HCT116 (cell line): ENCODE measurements around the gene ERFE. TPM values are rescaled to one million over a fixed set of nuclear protein-coding genes. Genes with fewer than 3 reads are reported as not detected.

Source experiments
- ATAC-seq: fragments of 200-7000 bp; cut with Tn5 transposase; 2 replicates; pipeline ENCODE4 v1.9.1; 2020; ENCODE audit warnings: mild to moderate bottlenecking, moderate library complexity
- BruUV-seq: library from RNA; stranded (reverse); fragments of 400-500 nt; replicated peaks from 2 replicates; lab custom pipeline; 2021; lab: Mats Ljungman, UMichigan
- CTCF ChIA-PET: fragments of 300-600 bp; sonication (Branson Sonifier 250); formaldehyde crosslinking; loops from one replicate; lab custom pipeline; 2021; ENCODE audit warnings: antibody characterized with exemption; lab: Charles Lee
- POLR2A ChIA-PET: fragments of 300-600, 350-600 bp; sonication (Branson Sonifier 250); formaldehyde crosslinking; loops from one replicate; lab custom pipeline; 2021; ENCODE audit warnings: antibody characterized with exemption; lab: Charles Lee
- RAD21 ChIA-PET, 2 experiments: fragments of 300-600 bp; sonication (Branson Sonifier 250); formaldehyde crosslinking; loops; one replicate each; lab custom pipeline; 2023; ENCODE audit warnings: low total read pairs in 2 of 2; ENCODE audit not compliant: uncharacterized antibody in 2 of 2, unreplicated experiment in 2 of 2, low non-redundant PET in 1 of 2; lab: Charles Lee
- DNase-seq: peaks from one replicate; pipeline ENCODE4 v3.0.0-alpha.2; 2010; ENCODE audit warnings: low read depth, low spot score
- H2AFZ ChIP-seq: fragments of 200-600 bp; shearing (Covaris generic), sonication (generic); 2 replicates; pipeline ENCODE4 v1.6.1; 2017; ENCODE audit warnings: low read depth, mixed run types, mixed read lengths, antibody characterized with exemption, low read length; ENCODE audit not compliant: poor library complexity, severe bottlenecking
- H3K27ac ChIP-seq: 2 replicates; pipeline ENCODE4 v1.5.1; 2012; ENCODE audit warnings: low read depth, low read length
- H3K27me3 ChIP-seq: fragments of 200-600 bp; sonication (generic); 2 replicates; pipeline ENCODE4 v1.6.1; 2016; ENCODE audit warnings: mixed run types, low read length, mixed read lengths; ENCODE audit not compliant: insufficient read depth
- H3K36me3 ChIP-seq, 2 experiments: fragments of 200-500 bp in 1 of 2; fragments of 200-600 bp in 1 of 2; sonication (Bioruptor generic) in 1 of 2; sonication (generic) in 1 of 2; 2 replicates each; pipeline versions ENCODE4 v1.5.1 to v1.6.1; 2014 to 2016; ENCODE audit warnings: low read length in 2 of 2, inconsistent platforms in 1 of 2, mixed read lengths in 1 of 2, mixed run types in 1 of 2; ENCODE audit not compliant: insufficient read depth in 2 of 2, control insufficient read depth in 1 of 2
- H3K4me1 ChIP-seq, 2 experiments: fragments of 200-600 bp in 1 of 2; sonication (generic) in 1 of 2; 2 replicates each; pipeline versions ENCODE4 v1.5.1 to v1.6.1; 2012 to 2017; ENCODE audit warnings: low read length in 2 of 2, inconsistent platforms in 1 of 2, mild to moderate bottlenecking in 1 of 2, mixed read lengths in 1 of 2, mixed run types in 1 of 2, moderate library complexity in 1 of 2; ENCODE audit not compliant: insufficient read depth in 2 of 2, control insufficient read depth in 1 of 2
- H3K4me2 ChIP-seq: fragments of 200-600 bp; sonication (generic); 2 replicates; pipeline ENCODE4 v1.6.1; 2017; ENCODE audit warnings: mixed run types, low read length, mixed read lengths
- H3K4me3 ChIP-seq, 2 experiments: fragments of 200-600 bp in 1 of 2; sonication (generic) in 1 of 2; replicated peaks in 1 of 2; 2 replicates each; pipeline ENCODE4 v1.5.1; 2011 to 2016; ENCODE audit warnings: low read length in 2 of 2, control low read depth in 1 of 2, low read depth in 1 of 2, mild to moderate bottlenecking in 1 of 2, mixed read lengths in 1 of 2, mixed run types in 1 of 2
- H3K79me2 ChIP-seq: fragments of 200-600 bp; sonication (generic); 2 replicates; pipeline ENCODE4 v1.6.1; 2017; ENCODE audit warnings: mild to moderate bottlenecking, mixed run types, low read length, moderate library complexity, mixed read lengths; ENCODE audit not compliant: insufficient read depth
- H3K9ac ChIP-seq: fragments of 200-600 bp; sonication (generic); 2 replicates; pipeline ENCODE4 v1.6.1; 2016; ENCODE audit warnings: low read length, mixed read lengths
- H3K9me2 ChIP-seq: fragments of 200-600 bp; sonication (generic), shearing (Covaris generic); 2 replicates; pipeline ENCODE4 v1.6.1; 2017; ENCODE audit warnings: mixed run types, mild to moderate bottlenecking, moderate library complexity; ENCODE audit not compliant: insufficient read depth
- H3K9me3 ChIP-seq, 2 experiments: fragments of 200-500 bp in 1 of 2; fragments of 200-600 bp in 1 of 2; sonication (Bioruptor generic) in 1 of 2; sonication (generic) in 1 of 2; 2 replicates each; pipeline ENCODE4 v1.6.1; 2014 to 2017; ENCODE audit warnings: low read length in 2 of 2, mixed read lengths in 2 of 2, inconsistent platforms in 1 of 2, low read depth in 1 of 2, mild to moderate bottlenecking in 1 of 2, mixed run types in 1 of 2, moderate library complexity in 1 of 2; ENCODE audit not compliant: control insufficient read depth in 1 of 2, insufficient read depth in 1 of 2
- H4K20me1 ChIP-seq: fragments of 200-600 bp; sonication (generic), shearing (Covaris generic); 2 replicates; pipeline ENCODE4 v1.6.1; 2017; ENCODE audit warnings: mixed run types, mild to moderate bottlenecking, moderate library complexity; ENCODE audit not compliant: insufficient read depth
- CEBPB ChIP-seq: IDR thresholded peaks from 2 replicates; pipeline ENCODE4 v1.6.1; 2012; ENCODE audit warnings: low read depth
- EGR1 ChIP-seq: IDR thresholded peaks from 2 replicates; pipeline ENCODE4 v1.6.1; 2012; ENCODE audit warnings: low read depth
- ELF1 ChIP-seq: IDR thresholded peaks from 2 replicates; pipeline ENCODE4 v1.6.1; 2012; ENCODE audit warnings: low read depth, borderline replicate concordance
- EZH2phosphoT487 ChIP-seq: fragments of 200-600 bp; IDR thresholded peaks from 2 replicates; pipeline ENCODE4 v1.6.1; 2018; ENCODE audit warnings: antibody characterized with exemption, borderline replicate concordance
- FOSL1 ChIP-seq: IDR thresholded peaks from 2 replicates; pipeline ENCODE4 v1.6.1; 2012; ENCODE audit warnings: low read depth
- JUND ChIP-seq: IDR thresholded peaks from 2 replicates; pipeline ENCODE4 v1.6.1; 2012
- POLR2AphosphoS5 ChIP-seq: IDR thresholded peaks from 2 replicates; pipeline ENCODE4 v1.6.1; 2011; ENCODE audit warnings: mild to moderate bottlenecking, low read depth, low read length, moderate library complexity
- RAD21 ChIP-seq: IDR thresholded peaks from 2 replicates; pipeline ENCODE4 v1.6.1; 2012; ENCODE audit warnings: low read depth, mild to moderate bottlenecking
- SIN3A ChIP-seq: IDR thresholded peaks from 2 replicates; pipeline ENCODE4 v1.6.1; 2012; ENCODE audit warnings: low read depth
- SRF ChIP-seq: IDR thresholded peaks from 2 replicates; pipeline ENCODE4 v1.6.1; 2012; ENCODE audit warnings: low read depth
- YY1 ChIP-seq: IDR thresholded peaks from 2 replicates; pipeline ENCODE4 v1.6.1; 2011; ENCODE audit warnings: low read length, low read depth, moderate library complexity, mild to moderate bottlenecking; ENCODE audit not compliant: insufficient replicate concordance; ENCODE audit errors: extremely low read depth
- ZFX ChIP-seq: fragments of 450-650 bp; IDR thresholded peaks from 2 replicates; pipeline ENCODE4 v1.6.1; 2017
- ZNF274 ChIP-seq: fragments of 200-500 bp; sonication (Bioruptor generic); IDR thresholded peaks from 2 replicates; pipeline ENCODE4 v1.6.1; 2014; ENCODE audit warnings: mild to moderate bottlenecking, low read depth, low read length, inconsistent platforms
- intact Hi-C: fragments of 100-400 bp; cut with micrococcal nuclease; formaldehyde crosslinking; loops from 2 replicates; pipeline ENCODE4 v1.10.0; 2022
- total RNA-seq: library from RNA; stranded (reverse); gene quantifications from one replicate; pipeline ENCODE4 v1.2.1, GENCODE V29; 2021; ENCODE audit not compliant: unreplicated experiment
- TF ChIP-seq, protein P1 (sequence below): IDR thresholded peaks from 2 replicates; pipeline ENCODE4 v1.6.1; 2012; ENCODE audit warnings: low read depth
- TF ChIP-seq, protein P2 (sequence below), 3 experiments: fragments of 200-600 bp in 1 of 3; sonication (generic) in 1 of 3; IDR thresholded peaks in 2 of 3; conservative IDR thresholded peaks in 1 of 3; 2 replicates each; pipeline ENCODE4 v1.5.1; 2012 to 2017; ENCODE audit warnings: low read depth in 2 of 3, low read length in 2 of 3, antibody characterized with exemption in 1 of 3, borderline replicate concordance in 1 of 3, control low read depth in 1 of 3, mild to moderate bottlenecking in 1 of 3, mixed read lengths in 1 of 3, mixed run types in 1 of 3, moderate library complexity in 1 of 3; ENCODE audit not compliant: insufficient read depth in 1 of 3
- TF ChIP-seq, protein P3 (sequence below): IDR thresholded peaks from 2 replicates; pipeline ENCODE4 v1.6.1; 2012

ERFE gene
- total RNA-seq, 1 experiment from 2014 or later: 17.3 TPM

DNA sequence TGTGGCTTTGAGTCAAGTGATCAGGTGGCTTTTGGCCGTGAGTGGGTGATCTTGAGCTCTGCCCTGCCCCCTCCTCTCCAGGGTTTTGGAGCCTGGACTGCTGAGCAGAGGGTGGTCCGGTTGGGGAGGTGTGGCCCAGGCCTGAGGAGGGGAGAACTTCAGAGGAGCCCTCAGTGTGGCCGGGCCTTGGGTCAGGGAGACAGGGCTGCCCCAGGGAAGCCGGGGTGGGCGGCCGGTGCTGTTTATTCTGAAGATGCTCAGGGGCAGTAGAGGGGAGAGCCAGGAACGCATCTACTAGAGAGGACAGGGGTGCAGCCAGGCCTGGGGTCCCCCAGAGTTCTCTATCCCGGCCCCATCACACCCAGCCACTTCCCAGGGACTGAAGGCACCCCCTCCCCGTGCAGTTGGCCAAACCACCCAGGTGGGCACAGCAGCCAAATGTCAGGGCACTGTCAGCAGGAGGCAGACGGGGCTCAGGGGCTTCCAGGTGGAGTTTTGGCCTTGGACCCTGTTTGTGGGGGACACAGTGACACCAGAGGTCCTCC lies 963 bp downstream of the ERFE start (continued):
- TF ChIP-seq, protein P1, sequence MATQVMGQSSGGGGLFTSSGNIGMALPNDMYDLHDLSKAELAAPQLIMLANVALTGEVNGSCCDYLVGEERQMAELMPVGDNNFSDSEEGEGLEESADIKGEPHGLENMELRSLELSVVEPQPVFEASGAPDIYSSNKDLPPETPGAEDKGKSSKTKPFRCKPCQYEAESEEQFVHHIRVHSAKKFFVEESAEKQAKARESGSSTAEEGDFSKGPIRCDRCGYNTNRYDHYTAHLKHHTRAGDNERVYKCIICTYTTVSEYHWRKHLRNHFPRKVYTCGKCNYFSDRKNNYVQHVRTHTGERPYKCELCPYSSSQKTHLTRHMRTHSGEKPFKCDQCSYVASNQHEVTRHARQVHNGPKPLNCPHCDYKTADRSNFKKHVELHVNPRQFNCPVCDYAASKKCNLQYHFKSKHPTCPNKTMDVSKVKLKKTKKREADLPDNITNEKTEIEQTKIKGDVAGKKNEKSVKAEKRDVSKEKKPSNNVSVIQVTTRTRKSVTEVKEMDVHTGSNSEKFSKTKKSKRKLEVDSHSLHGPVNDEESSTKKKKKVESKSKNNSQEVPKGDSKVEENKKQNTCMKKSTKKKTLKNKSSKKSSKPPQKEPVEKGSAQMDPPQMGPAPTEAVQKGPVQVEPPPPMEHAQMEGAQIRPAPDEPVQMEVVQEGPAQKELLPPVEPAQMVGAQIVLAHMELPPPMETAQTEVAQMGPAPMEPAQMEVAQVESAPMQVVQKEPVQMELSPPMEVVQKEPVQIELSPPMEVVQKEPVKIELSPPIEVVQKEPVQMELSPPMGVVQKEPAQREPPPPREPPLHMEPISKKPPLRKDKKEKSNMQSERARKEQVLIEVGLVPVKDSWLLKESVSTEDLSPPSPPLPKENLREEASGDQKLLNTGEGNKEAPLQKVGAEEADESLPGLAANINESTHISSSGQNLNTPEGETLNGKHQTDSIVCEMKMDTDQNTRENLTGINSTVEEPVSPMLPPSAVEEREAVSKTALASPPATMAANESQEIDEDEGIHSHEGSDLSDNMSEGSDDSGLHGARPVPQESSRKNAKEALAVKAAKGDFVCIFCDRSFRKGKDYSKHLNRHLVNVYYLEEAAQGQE: no peak
- TF ChIP-seq ZFX: no peak
- TF ChIP-seq SRF: no peak
- TF ChIP-seq ELF1: no peak

DNA sequence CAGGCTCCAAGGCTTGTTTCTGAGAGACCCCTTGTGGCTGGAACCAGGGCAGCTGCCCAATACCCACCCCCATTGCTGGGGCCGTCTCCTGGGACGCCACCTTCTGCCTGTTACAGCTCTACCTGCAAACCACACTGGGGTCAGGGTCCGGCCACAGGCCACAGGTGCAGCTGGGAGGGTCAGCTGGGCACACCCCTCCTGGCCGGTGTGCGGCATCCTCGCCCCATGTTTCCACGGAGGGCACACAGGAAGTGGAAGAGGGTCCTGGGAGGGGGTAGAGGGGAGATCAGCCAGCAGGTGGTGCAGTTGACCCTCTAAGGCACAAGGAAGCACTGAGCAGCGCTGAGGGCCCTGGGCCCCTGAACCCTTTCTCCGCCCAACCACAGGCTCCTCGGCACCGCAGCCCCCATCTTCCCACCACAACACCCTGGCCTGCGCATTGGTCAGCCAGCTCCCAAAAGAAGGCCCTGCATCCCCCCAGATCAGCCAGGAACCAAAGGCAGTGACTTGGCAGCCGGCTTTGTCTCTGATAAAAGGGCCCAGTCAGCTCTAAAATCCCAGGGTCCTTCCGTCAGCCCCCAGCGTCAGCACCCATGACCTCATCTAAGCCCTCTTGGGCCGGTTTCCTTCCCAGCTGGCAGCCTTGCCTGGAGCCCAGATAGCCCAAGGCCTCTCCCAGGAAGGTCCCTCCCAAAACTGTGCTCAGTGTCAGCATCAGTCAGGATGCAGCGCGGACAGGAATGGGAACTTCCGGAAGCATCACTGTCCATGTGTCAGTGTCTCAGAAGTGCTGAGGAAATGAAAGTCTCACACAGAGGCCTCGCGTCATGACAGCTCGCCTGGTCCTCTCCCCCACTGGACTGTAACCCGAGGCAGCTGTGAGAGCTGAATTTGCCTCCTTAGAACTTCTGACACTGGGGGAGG lies 1.7 kb downstream of the ERFE start:
- ChIA-PET RAD21 (no interaction called here), POLR2A (no interaction called here), CTCF (interaction anchor here (1.2 kb wide), 1 partner anchor 15 kb away, joined by 3 read pairs; no protein-coding TSS in a partner anchor)
- TF ChIP-seq FOSL1: no peak
- no peak for TF ChIP-seq EGR1
- TF ChIP-seq RAD21: peak; percentile 26; the same call in 1 of the 2 replicates
- TF ChIP-seq SRF: no peak
- TF ChIP-seq, protein P2, sequence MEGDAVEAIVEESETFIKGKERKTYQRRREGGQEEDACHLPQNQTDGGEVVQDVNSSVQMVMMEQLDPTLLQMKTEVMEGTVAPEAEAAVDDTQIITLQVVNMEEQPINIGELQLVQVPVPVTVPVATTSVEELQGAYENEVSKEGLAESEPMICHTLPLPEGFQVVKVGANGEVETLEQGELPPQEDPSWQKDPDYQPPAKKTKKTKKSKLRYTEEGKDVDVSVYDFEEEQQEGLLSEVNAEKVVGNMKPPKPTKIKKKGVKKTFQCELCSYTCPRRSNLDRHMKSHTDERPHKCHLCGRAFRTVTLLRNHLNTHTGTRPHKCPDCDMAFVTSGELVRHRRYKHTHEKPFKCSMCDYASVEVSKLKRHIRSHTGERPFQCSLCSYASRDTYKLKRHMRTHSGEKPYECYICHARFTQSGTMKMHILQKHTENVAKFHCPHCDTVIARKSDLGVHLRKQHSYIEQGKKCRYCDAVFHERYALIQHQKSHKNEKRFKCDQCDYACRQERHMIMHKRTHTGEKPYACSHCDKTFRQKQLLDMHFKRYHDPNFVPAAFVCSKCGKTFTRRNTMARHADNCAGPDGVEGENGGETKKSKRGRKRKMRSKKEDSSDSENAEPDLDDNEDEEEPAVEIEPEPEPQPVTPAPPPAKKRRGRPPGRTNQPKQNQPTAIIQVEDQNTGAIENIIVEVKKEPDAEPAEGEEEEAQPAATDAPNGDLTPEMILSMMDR (IDR thresholded peaks at IDR 0.05 in 2 of 3, conservative IDR thresholded peaks at IDR 0.05 in 1 of 3; ENCODE audit: borderline replicate concordance in 1 of 3, insufficient read depth in 1 of 3, low read depth in 2 of 3, low read length in 2 of 3): peak in 2 of 3 experiments; percentile 21 to 34; a peak in 2 of 6 replicates
- TF ChIP-seq JUND: no peak
- no peak for TF ChIP-seq YY1
- no peak for TF ChIP-seq ZNF274
- no peak for TF ChIP-seq ZFX
- no peak for TF ChIP-seq CEBPB
- TF ChIP-seq EZH2phosphoT487: no peak
- no peak for TF ChIP-seq POLR2AphosphoS5
- TF ChIP-seq SIN3A: no peak
- TF ChIP-seq, protein P3, sequence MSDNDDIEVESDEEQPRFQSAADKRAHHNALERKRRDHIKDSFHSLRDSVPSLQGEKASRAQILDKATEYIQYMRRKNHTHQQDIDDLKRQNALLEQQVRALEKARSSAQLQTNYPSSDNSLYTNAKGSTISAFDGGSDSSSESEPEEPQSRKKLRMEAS: no peak
- H3K9me3 ChIP-seq: no peaks in the 10 kb centered on the region
- H3K79me2 ChIP-seq: no peaks in the 10 kb centered on the region
- H3K4me1 ChIP-seq: peaks cover 4 to 12% of the 10 kb centered on the region in 2 experiments; a peak in 3 of 4 replicates
- no peaks in the 10 kb centered on the region for H3K36me3 ChIP-seq
- intact Hi-C loops: loop anchor here (1.0 kb wide), 1 partner anchor 103 kb away; no protein-coding TSS in a partner anchor
- DNase-seq: no peak
- no peaks in the 10 kb centered on the region for H3K9me2 ChIP-seq
- H3K4me2 ChIP-seq: peak overlapping the region; percentile 91
- ATAC-seq: no peak
- no TSS peak for BruUV-seq
- no peaks in the 10 kb centered on the region for H4K20me1 ChIP-seq
- H2AFZ ChIP-seq: no peak overlapping the region
- H3K9ac ChIP-seq: no peak overlapping the region
- H3K4me3 ChIP-seq: peak overlapping the region in 1 of 2 experiments; percentile 71; a peak in 1 of 4 replicates
- no peak overlapping the region for H3K27ac ChIP-seq
- no peaks in the 10 kb centered on the region for H3K27me3 ChIP-seq
